SJSA1 (cell line): ENCODE results near the gene ACP2. TPM values are rescaled to one million over a fixed set of nuclear protein-coding genes. Genes with fewer than 3 reads are reported as not detected.

Experiments used
- DNase-seq, 2 experiments: peaks; one replicate each; pipeline ENCODE4 v3.0.0-alpha.2; 2015 to 2020; ENCODE audit warnings: low spot score in 2 of 2, low read depth in 1 of 2
- H3K27ac ChIP-seq: fragments of 250-450 bp; sonication (Bioruptor Pico); 2 replicates; pipeline ENCODE4 v1.5.1; 2020; ENCODE audit warnings: mild to moderate bottlenecking, moderate library complexity
- H3K27me3 ChIP-seq: fragments of 250-450 bp; sonication (Bioruptor Pico); replicated peaks from 2 replicates; pipeline ENCODE4 v1.5.1; 2020; ENCODE audit warnings: mild to moderate bottlenecking, moderate library complexity
- H3K36me3 ChIP-seq: fragments of 250-450 bp; sonication (Bioruptor Pico); 2 replicates; pipeline ENCODE4 v1.5.1; 2020; ENCODE audit warnings: mild to moderate bottlenecking
- H3K4me1 ChIP-seq: fragments of 250-450 bp; sonication (Bioruptor Pico); replicated peaks from 2 replicates; pipeline ENCODE4 v1.6.1; 2021; ENCODE audit warnings: mild to moderate bottlenecking
- H3K4me3 ChIP-seq: fragments of 250-450 bp; sonication (Bioruptor Pico); 2 replicates; pipeline ENCODE4 v1.5.1; 2020; ENCODE audit warnings: mild to moderate bottlenecking
- H3K9me3 ChIP-seq: fragments of 250-450 bp; sonication (Bioruptor Pico); replicated peaks from 2 replicates; pipeline ENCODE4 v1.5.1; 2020; ENCODE audit warnings: mild to moderate bottlenecking
- total RNA-seq: library from RNA; depleted of rRNA; stranded (reverse); fragments of >200 nt; shearing (Covaris generic); gene quantifications from 2 replicates; pipeline ENCODE4 v1.2.3, GENCODE V29; 2014; rRNA removed

Gene ACP2, protein sequence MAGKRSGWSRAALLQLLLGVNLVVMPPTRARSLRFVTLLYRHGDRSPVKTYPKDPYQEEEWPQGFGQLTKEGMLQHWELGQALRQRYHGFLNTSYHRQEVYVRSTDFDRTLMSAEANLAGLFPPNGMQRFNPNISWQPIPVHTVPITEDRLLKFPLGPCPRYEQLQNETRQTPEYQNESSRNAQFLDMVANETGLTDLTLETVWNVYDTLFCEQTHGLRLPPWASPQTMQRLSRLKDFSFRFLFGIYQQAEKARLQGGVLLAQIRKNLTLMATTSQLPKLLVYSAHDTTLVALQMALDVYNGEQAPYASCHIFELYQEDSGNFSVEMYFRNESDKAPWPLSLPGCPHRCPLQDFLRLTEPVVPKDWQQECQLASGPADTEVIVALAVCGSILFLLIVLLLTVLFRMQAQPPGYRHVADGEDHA
- total RNA-seq, result 29.8 and 34.4 TPM in 2 replicates

DNA sequence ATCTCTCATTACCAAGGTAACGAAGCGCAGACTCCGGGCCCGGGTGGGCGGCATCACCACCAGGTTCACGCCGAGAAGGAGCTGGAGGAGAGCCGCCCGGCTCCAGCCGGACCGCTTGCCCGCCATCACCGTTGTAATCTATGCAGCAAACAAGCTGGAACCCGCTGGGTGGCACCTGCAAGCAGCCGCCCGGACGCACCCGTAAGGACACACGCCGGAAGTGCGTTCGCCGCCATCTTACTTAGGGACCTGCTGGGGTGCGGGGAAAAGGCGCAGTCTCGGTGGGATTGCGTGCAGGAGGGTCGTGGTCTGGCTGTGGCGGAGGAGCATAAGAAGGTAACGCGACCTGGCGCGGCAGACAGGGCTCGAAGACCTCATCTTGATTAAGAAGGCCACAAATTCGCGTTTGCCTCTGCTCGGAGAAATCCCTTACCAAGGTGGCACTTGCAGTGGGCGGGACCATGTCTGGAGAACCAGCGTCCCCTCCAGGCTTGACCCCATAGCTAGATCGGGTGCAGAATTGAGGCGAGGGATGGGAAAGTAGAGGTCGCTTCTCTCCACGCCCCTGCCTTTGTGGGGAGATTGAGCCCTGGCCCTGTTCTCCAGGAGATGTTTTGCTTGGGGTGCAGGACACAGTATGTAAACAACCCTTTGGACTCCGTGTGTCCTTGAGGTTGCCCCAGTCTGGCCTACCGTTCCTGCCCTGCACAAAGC lies at the start of gene ACP2:
Gene ACP2, minus strand, starts transcription at position 151 of the 714 bp plus-strand sequence. Its CDS starts 25 bp downstream, at position 126.
- Histone ChIP-seq H3K9me3 (no peaks in the 10 kb centered on the region), H3K36me3 (peaks cover 49% of the 10 kb centered on the region), H3K27me3 (no peaks in the 10 kb centered on the region), H3K4me3 (peak within 1 kb of the TSS; percentile 83), H3K4me1 (peaks cover 14% of the 10 kb centered on the region), H3K27ac (peak within 1 kb of the TSS; percentile 74)
- DNase-seq, result peak; percentile 88 to 92

DNA sequence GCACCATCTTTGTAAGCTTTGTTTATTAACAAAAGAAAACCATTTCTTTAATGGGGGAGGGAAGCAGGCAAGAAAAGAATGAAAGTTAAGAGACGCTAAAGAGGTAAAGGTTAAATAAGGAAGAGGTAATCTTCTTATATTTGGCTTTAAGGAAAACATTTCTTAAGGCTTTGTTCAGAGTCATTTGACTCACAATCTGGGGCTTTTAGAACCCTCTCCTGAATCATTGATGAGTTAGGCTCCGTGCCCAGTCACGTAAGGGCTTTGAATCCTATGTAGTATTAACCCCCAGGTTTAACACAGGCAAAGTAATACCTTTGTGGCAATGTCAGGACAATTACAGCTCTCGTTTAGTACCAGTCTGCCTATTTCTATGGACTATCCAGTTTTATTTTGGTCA lies 47.4 kb upstream of the ACP2 start:
- Histone ChIP-seq H3K9me3 (no peaks in the 10 kb centered on the region), H3K36me3 (peaks cover 72% of the 10 kb centered on the region), H3K4me3 (no peak overlapping the region), H3K4me1 (no peaks in the 10 kb centered on the region), H3K27me3 (no peaks in the 10 kb centered on the region), H3K27ac (no peak overlapping the region)
- no peak for DNase-seq

DNA sequence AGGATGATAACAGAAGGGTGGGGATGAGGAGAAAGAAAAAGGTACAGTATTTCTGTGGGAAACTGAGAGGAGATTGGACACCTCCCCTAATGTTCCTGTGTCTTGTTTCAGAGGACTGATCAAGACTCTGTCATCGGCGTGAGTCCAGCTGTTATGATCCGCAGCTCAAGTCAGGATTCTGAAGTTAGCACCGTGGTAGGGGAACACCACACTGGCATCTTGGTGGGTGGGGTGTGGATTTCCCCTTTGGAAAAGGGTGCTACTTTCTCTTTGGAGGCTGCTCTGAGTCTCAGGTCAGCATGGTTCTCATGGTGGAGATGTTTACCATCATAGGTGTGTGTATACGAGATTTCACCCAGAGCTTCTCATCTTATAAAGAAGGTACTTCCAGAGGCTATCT lies 46.8 kb upstream of the ACP2 start:
- DNase-seq, result no peak
- Histone ChIP-seq H3K36me3 (peaks cover 72% of the 10 kb centered on the region), H3K9me3 (no peaks in the 10 kb centered on the region), H3K27ac (no peak overlapping the region), H3K4me3 (no peak overlapping the region), H3K27me3 (no peaks in the 10 kb centered on the region), H3K4me1 (no peaks in the 10 kb centered on the region)

DNA sequence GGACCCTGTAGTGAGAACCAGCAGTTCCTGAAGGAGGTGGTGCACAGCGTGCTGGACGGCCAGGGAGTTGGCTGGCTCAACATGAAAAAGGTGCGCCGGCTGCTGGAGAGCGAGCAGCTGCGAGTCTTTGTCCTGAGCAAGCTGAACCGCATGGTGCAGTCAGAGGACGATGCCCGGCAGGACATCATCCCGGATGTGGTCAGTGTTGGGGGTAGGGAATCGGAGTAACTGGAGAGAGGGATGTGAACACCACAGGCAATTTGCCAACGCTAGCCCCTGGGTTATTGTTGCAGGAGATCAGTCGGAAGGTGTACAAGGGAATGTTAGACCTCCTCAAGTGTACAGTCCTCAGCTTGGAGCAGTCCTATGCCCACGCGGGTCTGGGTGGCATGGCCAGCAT lies 41.2 kb upstream of the ACP2 start:
- DNase-seq, result no peak
- no peaks in the 10 kb centered on the region for H3K27me3 ChIP-seq
- H3K9me3 ChIP-seq, result no peaks in the 10 kb centered on the region
- no peaks in the 10 kb centered on the region for H3K4me1 ChIP-seq
- H3K27ac ChIP-seq, result no peak overlapping the region
- peaks cover 85% of the 10 kb centered on the region for H3K36me3 ChIP-seq
- H3K4me3 ChIP-seq, result no peak overlapping the region

DNA sequence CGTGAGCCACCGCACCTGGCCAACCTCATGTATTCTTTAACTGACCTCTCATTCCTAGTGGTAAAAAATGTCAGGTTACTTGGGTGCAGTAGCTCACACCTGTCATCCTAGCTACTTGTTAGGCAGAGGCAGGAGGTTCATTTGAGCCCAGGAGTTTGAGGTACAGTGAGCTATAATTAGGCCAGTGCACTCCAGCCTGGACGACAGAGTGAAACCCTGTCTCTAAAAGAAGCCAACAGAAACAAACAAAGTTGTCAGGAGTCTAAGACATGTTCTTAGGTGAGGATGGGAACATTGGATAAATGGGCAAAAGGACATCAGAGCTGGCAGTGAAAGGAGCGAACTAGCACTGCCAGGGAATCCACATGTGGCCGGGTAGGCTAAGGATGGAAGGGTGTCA lies 39.5 kb upstream of the ACP2 start:
- Histone ChIP-seq H3K36me3 (peaks cover 95% of the 10 kb centered on the region), H3K27me3 (no peaks in the 10 kb centered on the region)

DNA sequence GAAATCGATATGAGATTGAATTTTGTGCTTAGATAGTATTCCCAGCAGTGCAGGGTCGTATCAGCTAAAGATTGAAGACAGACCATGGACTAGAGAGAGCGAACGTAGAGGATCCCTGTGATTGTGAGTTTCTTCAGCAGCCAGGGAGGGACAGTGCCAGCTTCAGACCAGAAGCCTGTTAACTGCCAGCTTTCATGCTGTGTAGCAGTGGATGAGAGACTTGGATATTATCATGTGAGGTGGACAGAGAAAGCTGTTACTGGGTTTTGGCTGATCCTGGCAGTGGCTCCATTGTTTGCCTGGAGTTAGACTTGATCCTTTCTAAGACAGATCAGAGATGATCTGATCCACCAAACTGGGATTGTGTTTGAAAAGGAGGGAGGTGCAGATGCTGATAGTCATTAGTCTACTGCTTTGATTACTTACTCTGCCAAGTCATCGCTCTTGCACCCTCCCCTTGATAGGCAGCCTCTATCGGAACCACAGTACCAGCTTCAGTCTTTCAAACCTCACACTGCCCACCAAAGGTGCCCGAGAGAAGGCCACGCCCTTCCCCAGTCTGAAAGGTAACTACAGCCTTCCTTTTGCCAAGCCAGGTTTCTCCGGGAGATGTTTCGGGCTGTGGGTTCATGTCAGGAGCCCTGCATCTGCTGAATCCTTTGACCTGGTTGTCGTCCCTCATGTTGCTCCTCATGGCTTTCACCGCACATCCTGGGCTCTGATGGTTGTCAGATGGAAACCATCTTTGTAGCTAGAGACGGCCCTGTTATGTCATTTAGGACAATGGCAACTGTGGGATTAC lies 37.6 kb upstream of the ACP2 start:
- H3K4me1 ChIP-seq, result no peaks in the 10 kb centered on the region
- H3K36me3 ChIP-seq, result peaks cover 98% of the 10 kb centered on the region
- no peaks in the 10 kb centered on the region for H3K9me3 ChIP-seq
- H3K27ac ChIP-seq, result no peak overlapping the region
- DNase-seq, result no peak
- H3K4me3 ChIP-seq, result no peak overlapping the region
- H3K27me3 ChIP-seq, result no peaks in the 10 kb centered on the region

More for the DNA sequence above, 39.5 kb upstream of the ACP2 start:
- Histone ChIP-seq H3K27ac (no peak overlapping the region), H3K9me3 (no peaks in the 10 kb centered on the region), H3K4me1 (no peaks in the 10 kb centered on the region), H3K4me3 (no peak overlapping the region)
- DNase-seq, result no peak

DNA sequence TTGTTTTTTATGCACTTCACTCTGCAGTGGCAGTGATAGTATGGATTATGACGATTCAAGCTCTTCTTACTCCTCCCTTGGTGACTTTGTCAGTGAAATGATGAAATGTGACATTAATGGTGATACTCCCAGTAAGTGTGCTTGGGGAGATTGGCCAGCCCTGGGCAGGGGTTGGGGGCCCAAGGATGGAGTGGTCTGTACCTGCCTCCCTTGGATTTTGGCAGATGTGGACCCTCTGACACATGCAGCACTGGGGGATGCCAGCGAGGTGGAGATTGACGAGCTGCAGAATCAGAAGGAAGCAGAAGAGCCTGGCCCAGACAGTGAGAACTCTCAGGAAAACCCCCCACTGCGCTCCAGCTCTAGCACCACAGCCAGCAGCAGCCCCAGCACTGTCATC lies 35.5 kb upstream of the ACP2 start:
- Histone ChIP-seq H3K36me3 (peaks cover 96% of the 10 kb centered on the region), H3K27me3 (no peaks in the 10 kb centered on the region), H3K4me3 (no peak overlapping the region), H3K27ac (no peak overlapping the region), H3K4me1 (no peaks in the 10 kb centered on the region), H3K9me3 (no peaks in the 10 kb centered on the region)
- DNase-seq, result no peak

DNA sequence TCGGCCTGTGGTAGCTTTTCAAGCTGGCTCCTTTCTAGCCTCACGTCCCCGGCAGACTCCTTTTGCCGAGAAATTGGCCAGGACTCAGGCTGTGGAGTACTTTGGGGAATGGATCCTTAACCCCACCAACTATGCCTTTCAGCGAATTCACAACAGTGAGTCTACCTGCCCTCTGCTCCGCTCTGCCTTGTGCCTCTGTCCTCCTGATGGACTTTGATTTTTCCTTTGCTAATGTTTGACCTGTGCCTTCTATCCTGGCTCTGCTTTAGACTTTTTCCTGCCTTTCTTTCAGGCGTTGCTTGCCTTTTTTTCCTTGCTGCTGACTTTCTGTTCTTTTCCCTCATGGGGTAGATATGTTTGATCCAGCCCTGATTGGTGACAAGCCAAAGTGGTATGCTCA lies 33.8 kb upstream of the ACP2 start:
- no peak overlapping the region for H3K27ac ChIP-seq
- H3K4me1 ChIP-seq, result no peaks in the 10 kb centered on the region
- no peak overlapping the region for H3K4me3 ChIP-seq
- no peak for DNase-seq
- no peaks in the 10 kb centered on the region for H3K27me3 ChIP-seq
- peaks cover 98% of the 10 kb centered on the region for H3K36me3 ChIP-seq
- H3K9me3 ChIP-seq, result no peaks in the 10 kb centered on the region

DNA sequence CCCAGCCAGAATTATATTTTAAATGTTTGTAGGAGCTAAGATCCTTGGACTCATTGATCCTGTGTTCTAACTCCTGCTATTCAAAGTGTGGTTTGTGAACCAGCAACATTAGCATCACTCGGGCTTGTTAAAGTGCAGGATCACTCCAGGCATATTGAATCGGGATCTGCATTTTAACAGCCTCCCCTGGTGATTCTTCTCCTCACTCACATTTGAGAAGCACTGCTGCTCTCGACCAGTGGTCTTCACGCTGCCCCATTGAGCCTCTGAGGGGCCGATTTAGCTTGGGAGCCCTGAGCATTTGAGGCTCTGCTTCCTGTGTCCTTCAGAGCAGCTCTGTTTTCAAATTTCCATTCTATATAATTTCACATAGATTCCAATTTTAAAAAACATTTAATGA lies 32.2 kb upstream of the ACP2 start:
- Histone ChIP-seq H3K36me3 (peaks cover 98% of the 10 kb centered on the region), H3K4me1 (no peaks in the 10 kb centered on the region), H3K9me3 (no peaks in the 10 kb centered on the region), H3K27ac (no peak overlapping the region), H3K4me3 (no peak overlapping the region), H3K27me3 (no peaks in the 10 kb centered on the region)
- DNase-seq, result no peak

DNA sequence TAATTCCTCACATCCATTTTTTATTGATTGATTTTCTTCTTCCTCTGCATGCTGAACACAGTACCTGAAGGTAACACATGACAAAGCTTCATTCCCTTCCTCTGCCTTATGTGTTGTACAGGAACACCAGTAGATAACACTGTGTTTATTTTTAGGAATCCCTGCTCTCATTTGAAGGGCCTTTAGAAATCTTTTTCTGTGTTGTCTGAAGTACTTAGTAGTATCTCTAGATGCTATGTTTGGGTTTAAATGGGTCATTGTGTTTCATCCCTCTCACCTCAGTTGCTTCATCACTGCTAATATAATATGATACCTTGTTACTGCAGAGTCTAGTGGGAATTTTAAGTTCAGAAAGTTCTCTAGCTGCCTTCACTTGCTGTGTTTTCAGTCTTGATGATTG lies 31.5 kb upstream of the ACP2 start:
- no peaks in the 10 kb centered on the region for H3K4me1 ChIP-seq
- H3K36me3 ChIP-seq, result peaks cover 97% of the 10 kb centered on the region

DNA sequence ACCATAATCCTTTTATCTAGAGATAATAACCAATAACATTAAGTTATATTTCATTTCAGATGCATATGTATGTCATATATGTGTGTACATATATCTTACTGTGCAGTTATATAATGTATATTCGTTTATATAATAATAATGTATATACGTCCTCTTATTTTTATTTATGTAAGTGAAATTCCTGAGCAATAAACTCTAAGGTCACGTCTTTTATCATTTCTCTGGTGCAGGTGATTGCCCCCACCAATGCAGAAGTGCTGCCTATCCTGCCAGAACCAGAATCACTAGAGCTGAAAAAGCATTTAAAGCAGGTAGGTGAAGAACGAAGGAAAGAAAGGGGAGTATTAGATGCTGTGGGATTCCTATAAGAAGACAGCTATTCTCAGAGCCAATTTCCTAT lies 30.2 kb upstream of the ACP2 start:
- H3K27me3 ChIP-seq, result no peaks in the 10 kb centered on the region
- no peak overlapping the region for H3K27ac ChIP-seq
- H3K36me3 ChIP-seq, result peaks cover 92% of the 10 kb centered on the region
- H3K4me1 ChIP-seq, result no peaks in the 10 kb centered on the region
- no peak for DNase-seq
- no peaks in the 10 kb centered on the region for H3K9me3 ChIP-seq
- no peak overlapping the region for H3K4me3 ChIP-seq

More for the DNA sequence above, 31.5 kb upstream of the ACP2 start:
- no peak for DNase-seq
- Histone ChIP-seq H3K9me3 (no peaks in the 10 kb centered on the region), H3K4me3 (no peak overlapping the region), H3K27ac (no peak overlapping the region), H3K27me3 (no peaks in the 10 kb centered on the region)

DNA sequence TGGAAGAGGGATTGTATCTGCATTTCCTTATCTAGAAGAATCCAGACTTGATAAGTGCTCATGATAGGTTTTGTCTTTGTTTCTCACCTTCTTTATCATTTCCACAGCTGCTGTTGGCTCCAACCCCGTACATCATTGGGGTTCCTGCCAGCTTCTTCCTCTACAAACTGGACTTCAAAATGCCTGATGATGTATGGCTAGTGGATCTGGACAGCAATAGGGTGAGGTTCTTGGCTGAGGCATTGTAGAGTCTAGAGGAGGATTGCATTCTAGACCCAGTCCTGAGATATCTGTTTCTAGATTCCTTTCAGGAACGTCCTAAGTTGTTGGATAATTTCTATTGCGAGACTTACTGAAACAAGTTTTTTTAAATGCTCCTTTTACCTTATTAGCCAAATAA lies 29.4 kb upstream of the ACP2 start:
- peaks cover 85% of the 10 kb centered on the region for H3K36me3 ChIP-seq
- no peaks in the 10 kb centered on the region for H3K9me3 ChIP-seq
- DNase-seq, result no peak
- no peak overlapping the region for H3K4me3 ChIP-seq
- H3K27me3 ChIP-seq, result no peaks in the 10 kb centered on the region
- no peak overlapping the region for H3K27ac ChIP-seq
- no peaks in the 10 kb centered on the region for H3K4me1 ChIP-seq

DNA sequence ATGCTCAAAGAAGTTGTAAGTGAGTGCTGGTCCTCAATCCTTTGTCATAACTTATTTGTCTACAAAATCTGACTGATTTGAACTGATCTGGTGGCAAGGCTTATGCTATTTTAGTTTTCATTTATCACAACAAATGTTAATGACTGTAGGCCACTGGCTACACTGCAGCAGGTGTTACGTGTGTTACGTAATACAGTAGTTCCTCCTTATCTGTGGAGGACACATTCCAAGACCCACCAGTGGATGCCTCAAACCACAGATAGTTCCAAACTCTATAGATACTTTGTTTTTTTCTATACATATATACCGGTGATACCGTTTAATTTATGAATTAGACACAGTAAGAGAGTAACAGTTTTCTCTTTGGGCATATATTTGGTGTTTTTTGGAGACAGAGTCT lies 28.3 kb upstream of the ACP2 start:
- Histone ChIP-seq H3K9me3 (no peaks in the 10 kb centered on the region), H3K4me3 (no peak overlapping the region), H3K4me1 (no peaks in the 10 kb centered on the region), H3K27ac (no peak overlapping the region), H3K36me3 (peaks cover 74% of the 10 kb centered on the region), H3K27me3 (no peaks in the 10 kb centered on the region)
- no peak for DNase-seq
